HepG2 (cell line): Measurements from ENCODE around the gene PRM2. TPM values are rescaled to one million over a fixed set of nuclear protein-coding genes. Genes with fewer than 3 reads are reported as not detected.

Experiments
- DPF2 ChIP-seq: sonication (generic); formaldehyde crosslinking; IDR thresholded peaks from 2 replicates; pipeline ENCODE4 v1.4.0; 2020; ENCODE audit warnings: mild to moderate bottlenecking, low read depth, missing genetic modification reagents, borderline replicate concordance
- EED ChIP-seq: sonication (generic); formaldehyde crosslinking; IDR thresholded peaks from 2 replicates; pipeline ENCODE4 v1.5.0; 2020; ENCODE audit warnings: mild to moderate bottlenecking, missing genetic modification reagents
- EZH2 ChIP-seq: conservative IDR thresholded peaks from 2 replicates; pipeline ENCODE4 v1.6.1; 2012; ENCODE audit warnings: mild to moderate bottlenecking, low read depth, low read length, moderate library complexity
- FOXC1 ChIP-seq: sonication (generic); formaldehyde crosslinking; IDR thresholded peaks from 2 replicates; pipeline ENCODE4 v1.8.0; 2022; ENCODE audit warnings: mild to moderate bottlenecking, missing genetic modification reagents, borderline replicate concordance
- POLR2G ChIP-seq: fragments of 200-400 bp; formaldehyde crosslinking; IDR thresholded peaks from 2 replicates; pipeline ENCODE4 v1.6.1; 2018; ENCODE audit warnings: mild to moderate bottlenecking, low read depth, low read length, moderate library complexity
- PRPF4 ChIP-seq: fragments of 200-400 bp; formaldehyde crosslinking; IDR thresholded peaks from 2 replicates; pipeline ENCODE4 v1.6.1; 2016; ENCODE audit warnings: low read length, low read depth; ENCODE audit not compliant: poor library complexity, severe bottlenecking
- SNAI1 ChIP-seq: sonication (generic); formaldehyde crosslinking; IDR thresholded peaks from 2 replicates; pipeline ENCODE4 v1.5.0; 2020; ENCODE audit warnings: mild to moderate bottlenecking, missing genetic modification reagents, borderline replicate concordance
- SRY ChIP-seq: sonication (generic); formaldehyde crosslinking; IDR thresholded peaks from 2 replicates; pipeline ENCODE4 v1.8.0; 2022; ENCODE audit warnings: mild to moderate bottlenecking, missing genetic modification reagents
- ZBTB1 ChIP-seq: sonication (generic); formaldehyde crosslinking; IDR thresholded peaks from 2 replicates; pipeline ENCODE4 v1.4.0; 2020; ENCODE audit warnings: missing genetic modification reagents, borderline replicate concordance
- ZBTB33 ChIP-seq: sonication (generic); formaldehyde crosslinking; IDR thresholded peaks from 2 replicates; pipeline ENCODE4 v1.4.0; 2020; ENCODE audit warnings: missing genetic modification reagents
- ZBTB38 ChIP-seq: sonication (generic); formaldehyde crosslinking; IDR thresholded peaks from 2 replicates; pipeline ENCODE4 v1.5.1; 2020; ENCODE audit warnings: mild to moderate bottlenecking, missing genetic modification reagents
- ZNF557 ChIP-seq: sonication (generic); formaldehyde crosslinking; IDR thresholded peaks from 2 replicates; pipeline ENCODE4 v1.4.0; 2020; ENCODE audit warnings: missing genetic modification reagents
- ZNF615 ChIP-seq: sonication (generic); formaldehyde crosslinking; IDR thresholded peaks from 2 replicates; pipeline ENCODE4 v1.5.0; 2020; ENCODE audit warnings: mild to moderate bottlenecking, missing genetic modification reagents, borderline replicate concordance
- polyA plus RNA-seq, 8 experiments: library from polyadenylated mRNA; depleted of rRNA in 3 of 8; stranded (reverse) in 7 of 8; unstranded in 1 of 8; fragments of >200 nt; fragmentation: Illumina TruSeq in 4 of 8; extraction: Trizol in 4 of 8; gene quantifications; 2 replicates each; pipeline versions ENCODE4 v1.2.1 to v1.2.3, GENCODE V29; 2011 to 2016; ENCODE audit warnings: low read depth in 4 of 8, missing spikeins in 1 of 8, mixed read lengths in 1 of 8; ENCODE audit not compliant: insufficient read depth in 1 of 8
- total RNA-seq, 5 experiments: library from RNA; depleted of rRNA; stranded (reverse); fragments of >200 nt; fragmentation: Illumina TruSeq; extraction: Trizol; gene quantifications; 2 replicates each; pipeline ENCODE4 v1.2.3, GENCODE V29; 2016; ENCODE audit warnings: low read depth in 1 of 5
- TF ChIP-seq, protein P1 (sequence below): sonication (generic); formaldehyde crosslinking; IDR thresholded peaks from 2 replicates; pipeline ENCODE4 v1.4.0; 2020; ENCODE audit warnings: missing genetic modification reagents
- TF ChIP-seq, protein P2 (sequence below): sonication (generic); formaldehyde crosslinking; IDR thresholded peaks from 2 replicates; pipeline ENCODE4 v1.5.1; 2020; ENCODE audit warnings: mild to moderate bottlenecking, missing genetic modification reagents, moderate library complexity
- TF ChIP-seq, protein P3 (sequence below): sonication (generic); formaldehyde crosslinking; IDR thresholded peaks from 2 replicates; pipeline ENCODE4 v1.5.0; 2020; ENCODE audit warnings: missing genetic modification reagents

The PRM2 gene
- total and polyA plus RNA-seq, 2 of the 13 experiments (the other 11 are each of a cell fraction or from before 2014, with no cell fraction given), result 0.54 TPM; not detected in 1

DNA sequence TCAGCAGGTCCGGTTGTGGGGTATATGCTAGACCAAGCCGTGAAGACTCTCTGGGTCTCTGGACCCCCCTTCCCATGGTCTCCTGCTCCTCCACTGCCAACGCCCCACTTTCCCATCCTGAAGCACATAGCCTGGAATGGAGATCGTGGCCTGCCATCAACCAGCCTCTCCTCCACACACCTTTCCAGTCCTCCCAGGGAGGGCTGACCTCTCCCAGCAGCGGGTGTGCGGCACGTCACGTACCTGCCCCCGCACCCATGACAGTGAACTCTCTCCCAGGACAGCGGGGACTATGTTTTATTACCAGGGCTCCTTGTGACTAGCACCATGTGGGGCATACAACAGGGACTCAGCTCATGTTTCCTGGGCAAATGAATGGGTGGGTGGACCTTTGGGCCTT, 4.7 kb downstream of the PRM2 start (continued):
- TF ChIP-seq FOXC1 (CRISPR knock-in tag), result 0 out of 2 replicates have a peak, but pooled peaks have one; percentile 43
- TF ChIP-seq SRY (CRISPR knock-in tag), result 0 out of 2 replicates have a peak, but pooled peaks have one; percentile 45
- TF ChIP-seq, protein P1, sequence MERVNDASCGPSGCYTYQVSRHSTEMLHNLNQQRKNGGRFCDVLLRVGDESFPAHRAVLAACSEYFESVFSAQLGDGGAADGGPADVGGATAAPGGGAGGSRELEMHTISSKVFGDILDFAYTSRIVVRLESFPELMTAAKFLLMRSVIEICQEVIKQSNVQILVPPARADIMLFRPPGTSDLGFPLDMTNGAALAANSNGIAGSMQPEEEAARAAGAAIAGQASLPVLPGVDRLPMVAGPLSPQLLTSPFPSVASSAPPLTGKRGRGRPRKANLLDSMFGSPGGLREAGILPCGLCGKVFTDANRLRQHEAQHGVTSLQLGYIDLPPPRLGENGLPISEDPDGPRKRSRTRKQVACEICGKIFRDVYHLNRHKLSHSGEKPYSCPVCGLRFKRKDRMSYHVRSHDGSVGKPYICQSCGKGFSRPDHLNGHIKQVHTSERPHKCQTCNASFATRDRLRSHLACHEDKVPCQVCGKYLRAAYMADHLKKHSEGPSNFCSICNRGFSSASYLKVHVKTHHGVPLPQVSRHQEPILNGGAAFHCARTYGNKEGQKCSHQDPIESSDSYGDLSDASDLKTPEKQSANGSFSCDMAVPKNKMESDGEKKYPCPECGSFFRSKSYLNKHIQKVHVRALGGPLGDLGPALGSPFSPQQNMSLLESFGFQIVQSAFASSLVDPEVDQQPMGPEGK (CRISPR knock-in tag), result peak; percentile 22; the same call in 1 of the 2 replicates
- TF ChIP-seq ZNF557, result no peak
- TF ChIP-seq POLR2G, result no peak
- no peak for TF ChIP-seq SNAI1 (CRISPR knock-in tag)
- TF ChIP-seq, protein P2, sequence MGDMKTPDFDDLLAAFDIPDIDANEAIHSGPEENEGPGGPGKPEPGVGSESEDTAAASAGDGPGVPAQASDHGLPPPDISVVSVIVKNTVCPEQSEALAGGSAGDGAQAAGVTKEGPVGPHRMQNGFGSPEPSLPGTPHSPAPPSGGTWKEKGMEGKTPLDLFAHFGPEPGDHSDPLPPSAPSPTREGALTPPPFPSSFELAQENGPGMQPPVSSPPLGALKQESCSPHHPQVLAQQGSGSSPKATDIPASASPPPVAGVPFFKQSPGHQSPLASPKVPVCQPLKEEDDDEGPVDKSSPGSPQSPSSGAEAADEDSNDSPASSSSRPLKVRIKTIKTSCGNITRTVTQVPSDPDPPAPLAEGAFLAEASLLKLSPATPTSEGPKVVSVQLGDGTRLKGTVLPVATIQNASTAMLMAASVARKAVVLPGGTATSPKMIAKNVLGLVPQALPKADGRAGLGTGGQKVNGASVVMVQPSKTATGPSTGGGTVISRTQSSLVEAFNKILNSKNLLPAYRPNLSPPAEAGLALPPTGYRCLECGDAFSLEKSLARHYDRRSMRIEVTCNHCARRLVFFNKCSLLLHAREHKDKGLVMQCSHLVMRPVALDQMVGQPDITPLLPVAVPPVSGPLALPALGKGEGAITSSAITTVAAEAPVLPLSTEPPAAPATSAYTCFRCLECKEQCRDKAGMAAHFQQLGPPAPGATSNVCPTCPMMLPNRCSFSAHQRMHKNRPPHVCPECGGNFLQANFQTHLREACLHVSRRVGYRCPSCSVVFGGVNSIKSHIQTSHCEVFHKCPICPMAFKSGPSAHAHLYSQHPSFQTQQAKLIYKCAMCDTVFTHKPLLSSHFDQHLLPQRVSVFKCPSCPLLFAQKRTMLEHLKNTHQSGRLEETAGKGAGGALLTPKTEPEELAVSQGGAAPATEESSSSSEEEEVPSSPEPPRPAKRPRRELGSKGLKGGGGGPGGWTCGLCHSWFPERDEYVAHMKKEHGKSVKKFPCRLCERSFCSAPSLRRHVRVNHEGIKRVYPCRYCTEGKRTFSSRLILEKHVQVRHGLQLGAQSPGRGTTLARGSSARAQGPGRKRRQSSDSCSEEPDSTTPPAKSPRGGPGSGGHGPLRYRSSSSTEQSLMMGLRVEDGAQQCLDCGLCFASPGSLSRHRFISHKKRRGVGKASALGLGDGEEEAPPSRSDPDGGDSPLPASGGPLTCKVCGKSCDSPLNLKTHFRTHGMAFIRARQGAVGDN, result peak; percentile 63
- TF ChIP-seq, protein P3, sequence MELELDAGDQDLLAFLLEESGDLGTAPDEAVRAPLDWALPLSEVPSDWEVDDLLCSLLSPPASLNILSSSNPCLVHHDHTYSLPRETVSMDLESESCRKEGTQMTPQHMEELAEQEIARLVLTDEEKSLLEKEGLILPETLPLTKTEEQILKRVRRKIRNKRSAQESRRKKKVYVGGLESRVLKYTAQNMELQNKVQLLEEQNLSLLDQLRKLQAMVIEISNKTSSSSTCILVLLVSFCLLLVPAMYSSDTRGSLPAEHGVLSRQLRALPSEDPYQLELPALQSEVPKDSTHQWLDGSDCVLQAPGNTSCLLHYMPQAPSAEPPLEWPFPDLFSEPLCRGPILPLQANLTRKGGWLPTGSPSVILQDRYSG (CRISPR knock-in tag), result no peak
- TF ChIP-seq EED (CRISPR knock-in tag), result 0 out of 2 replicates have a peak, but pooled peaks have one; percentile 40
- TF ChIP-seq PRPF4, result peak; percentile 16
- peak; percentile 83 for TF ChIP-seq ZBTB38
- TF ChIP-seq ZBTB1 (CRISPR knock-in tag), result 0 out of 2 replicates have a peak, but pooled peaks have one; percentile 45
- TF ChIP-seq ZBTB33 (CRISPR knock-in tag), result 0 out of 2 replicates have a peak, but pooled peaks have one; percentile 24
- TF ChIP-seq ZNF615 (CRISPR knock-in tag), result no peak
- TF ChIP-seq EZH2, result no peak
- TF ChIP-seq DPF2 (CRISPR knock-in tag), result no peak
